GM06990 (cell line): Measurements from ENCODE around the gene MAD1L1.

Experiments used
- DNase-seq: peaks from one replicate; pipeline ENCODE4 v3.0.0-alpha.2; 2011; ENCODE audit not compliant: insufficient read length; ENCODE audit errors: extremely low read depth
- H3K27me3 ChIP-seq: replicated peaks from 2 replicates; pipeline ENCODE4 v1.6.0; 2011; ENCODE audit warnings: low read length; ENCODE audit not compliant: control insufficient read depth, insufficient read depth
- H3K36me3 ChIP-seq: 2 replicates; pipeline ENCODE4 v1.5.1; 2011; ENCODE audit warnings: low read length; ENCODE audit not compliant: control insufficient read depth, insufficient read depth
- H3K4me3 ChIP-seq: replicated peaks from 2 replicates; pipeline ENCODE4 v1.5.1; 2011; ENCODE audit warnings: low read depth, mild to moderate bottlenecking, control low read depth, low read length
- CTCF ChIP-seq: IDR thresholded peaks from 2 replicates; pipeline ENCODE4 v1.5.1; 2011; ENCODE audit warnings: low read length, control low read depth, mild to moderate bottlenecking, inconsistent platforms; ENCODE audit not compliant: insufficient read depth, poor library complexity, severe bottlenecking

MAD1L1 gene

DNA sequence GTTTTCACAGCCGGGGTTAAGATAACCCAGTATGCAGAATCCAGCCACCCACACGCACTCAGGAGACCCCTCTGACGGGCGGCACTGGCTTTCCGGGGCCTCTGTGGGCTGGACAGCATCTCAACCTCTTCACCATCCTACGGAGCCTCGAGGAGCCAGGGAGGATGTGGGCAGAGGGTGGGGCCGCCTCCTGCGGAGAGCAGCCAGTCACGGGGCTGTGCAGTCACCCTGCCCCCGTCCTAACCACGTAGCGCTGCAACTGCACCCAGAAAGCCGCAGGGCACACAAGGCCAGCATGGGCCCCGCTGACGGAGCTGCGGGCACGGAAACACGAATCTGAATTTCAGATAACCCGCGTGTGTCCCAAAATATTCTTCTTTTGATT is 292.4 kb downstream of the MAD1L1 start:
- peak overlapping the region; percentile 67 for H3K4me3 ChIP-seq
- peak; percentile 84 for DNase-seq
- no peak for TF ChIP-seq CTCF
- H3K27me3 ChIP-seq, result no peaks in the 10 kb centered on the region
- H3K36me3 ChIP-seq, result peaks cover 10% of the 10 kb centered on the region

GRCh38 chr7:1939434-1940401 is 293.0 kb downstream of the MAD1L1 start:
- H3K36me3 ChIP-seq, result peaks cover 14% of the 10 kb centered on the region
- DNase-seq, result peak; percentile 37
- no peak for TF ChIP-seq CTCF
- peak overlapping the region; percentile 67 for H3K4me3 ChIP-seq
- no peaks in the 10 kb centered on the region for H3K27me3 ChIP-seq

GRCh38 chr7:1938788-1939433 is 293.8 kb downstream of the MAD1L1 start:
- Histone ChIP-seq H3K27me3 (no peaks in the 10 kb centered on the region), H3K36me3 (peaks cover 15% of the 10 kb centered on the region), H3K4me3 (peak overlapping the region; percentile 67)
- no peak for TF ChIP-seq CTCF
- DNase-seq, result no peak

GRCh38 chr7:1937252-1937605 is 295.5 kb downstream of the MAD1L1 start:
- TF ChIP-seq CTCF, result no peak
- H3K27me3 ChIP-seq, result no peaks in the 10 kb centered on the region
- peaks cover 23% of the 10 kb centered on the region for H3K36me3 ChIP-seq
- DNase-seq, result no peak
- no peak overlapping the region for H3K4me3 ChIP-seq

DNA sequence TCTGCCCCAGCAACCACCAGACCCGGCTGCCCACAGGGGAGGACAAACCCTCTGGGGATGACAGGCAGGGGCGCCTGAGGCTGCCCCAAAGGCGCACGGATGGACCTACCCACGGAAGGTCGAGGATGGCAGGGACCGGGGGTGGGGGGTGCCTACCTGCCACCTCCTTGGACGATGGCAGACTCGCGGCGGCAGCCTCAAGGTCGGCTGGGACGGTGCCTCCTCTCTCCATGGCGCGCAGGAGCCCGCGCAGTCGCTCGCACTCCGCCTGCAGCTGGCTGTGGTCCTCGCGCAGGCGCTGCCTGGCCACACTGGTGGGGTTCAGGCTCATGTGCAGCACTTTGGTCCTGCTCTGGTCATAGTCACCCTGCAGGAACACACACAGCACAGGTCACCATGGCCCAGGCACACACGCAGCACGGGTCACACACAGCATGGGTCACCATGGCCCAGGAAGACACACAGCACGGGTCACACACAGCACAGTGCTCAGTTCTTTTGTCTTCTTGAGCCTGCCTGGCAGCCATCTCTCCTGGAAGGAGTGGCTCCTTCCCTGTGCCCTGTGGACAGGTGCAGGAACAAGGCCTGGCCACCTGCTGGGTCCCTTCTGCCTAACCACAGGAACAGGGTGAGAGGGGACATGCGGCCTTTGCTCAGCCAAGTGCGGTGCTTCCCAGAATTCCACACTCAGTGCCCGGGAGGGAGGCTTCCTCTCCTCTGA is 296.1 kb downstream of the MAD1L1 start:
- TF ChIP-seq CTCF, result no peak
- H3K27me3 ChIP-seq, result no peaks in the 10 kb centered on the region
- peaks cover 23% of the 10 kb centered on the region for H3K36me3 ChIP-seq
- DNase-seq, result no peak
- no peak overlapping the region for H3K4me3 ChIP-seq
